Stimulated activated CD8-positive, alpha-beta memory T cell treated with anti-CD3 and anti-CD28 coated beads, Interleukin-4, amount 100 ng/mL, for 1 hour (primary cell): ENCODE measurements around the gene SCTR.

Source experiments
- DNase-seq, 2 donors: peaks; one replicate each; pipeline ENCODE4 v3.0.0-alpha.2; 2020; ENCODE audit warnings: low read depth in 2 of 2, low spot score in 1 of 2

The SCTR gene

GRCh38 chr2:119431976-119432850 is 92.1 kb downstream of the SCTR start:
- DNase-seq: no peak

DNA sequence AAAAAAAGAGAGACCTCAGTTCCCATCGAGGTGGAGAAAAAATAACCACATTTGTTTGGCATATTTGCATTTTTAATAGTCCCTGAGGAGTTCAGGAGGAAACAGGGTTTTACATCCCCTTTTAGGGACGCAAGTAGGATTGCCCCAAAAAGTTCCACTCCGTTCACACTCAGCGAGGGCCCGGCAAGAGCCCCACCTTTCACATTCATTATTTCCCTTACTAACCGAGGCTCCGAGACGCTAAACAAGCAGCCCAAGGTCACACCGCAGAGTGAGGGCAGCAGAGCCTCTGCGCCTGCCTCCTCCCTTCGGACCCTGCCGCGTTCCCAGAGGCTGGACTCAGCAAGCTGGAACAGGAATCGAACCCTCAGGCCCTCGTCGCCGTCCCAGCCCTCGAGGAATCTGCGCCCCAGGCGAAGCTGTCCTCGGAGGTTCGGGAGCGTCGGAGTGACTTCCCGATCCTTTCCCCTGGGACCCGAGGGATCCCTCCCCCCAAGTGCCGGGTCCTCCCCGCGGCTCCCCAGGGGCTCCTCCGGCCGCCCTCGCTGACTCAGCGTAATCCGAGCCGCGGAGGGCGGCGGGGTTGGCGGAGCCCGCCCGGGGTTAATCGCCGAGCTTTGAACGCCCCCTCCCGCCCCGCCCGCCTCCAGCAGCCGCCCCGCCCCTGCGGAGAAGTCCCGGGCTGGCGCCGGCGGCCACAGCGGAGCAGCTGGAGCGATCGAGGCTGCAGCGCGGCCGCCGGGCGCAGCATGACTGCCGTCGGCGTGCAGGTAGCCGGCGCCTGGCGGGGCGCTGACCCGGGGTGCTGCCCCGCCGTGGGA is 92.9 kb downstream of the SCTR start, which contains the start of gene TMEM37:
Gene TMEM37 (plus strand): TSS at position 700 of the 821 bp plus-strand sequence. CDS start 50 bp downstream, at position 750.
- DNase-seq: no peak

DNA sequence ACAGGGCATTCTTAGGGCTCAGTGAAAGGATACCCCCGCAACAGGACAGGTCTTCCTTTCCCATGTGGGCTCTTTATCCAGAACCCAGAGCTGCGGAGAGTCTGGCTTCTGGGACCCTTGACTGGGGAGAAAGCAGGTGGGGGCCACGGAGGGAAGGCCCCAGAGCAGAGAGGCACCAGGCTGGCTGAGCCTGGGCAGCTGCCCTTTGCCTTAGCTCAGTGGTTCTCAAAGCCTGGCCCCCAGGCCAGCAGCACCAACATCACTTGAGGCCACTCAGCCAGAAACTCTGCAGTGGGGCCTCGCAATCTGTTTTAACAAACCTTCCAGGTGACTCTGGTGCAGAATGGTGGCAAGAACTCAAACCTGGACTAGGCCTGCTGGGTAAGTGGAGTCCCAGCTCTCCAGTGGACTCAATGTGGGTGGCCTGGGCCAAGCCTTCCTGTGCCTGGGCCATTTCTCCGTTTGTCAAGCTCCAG is 94.2 kb downstream of the SCTR start:
- no peak for DNase-seq

DNA sequence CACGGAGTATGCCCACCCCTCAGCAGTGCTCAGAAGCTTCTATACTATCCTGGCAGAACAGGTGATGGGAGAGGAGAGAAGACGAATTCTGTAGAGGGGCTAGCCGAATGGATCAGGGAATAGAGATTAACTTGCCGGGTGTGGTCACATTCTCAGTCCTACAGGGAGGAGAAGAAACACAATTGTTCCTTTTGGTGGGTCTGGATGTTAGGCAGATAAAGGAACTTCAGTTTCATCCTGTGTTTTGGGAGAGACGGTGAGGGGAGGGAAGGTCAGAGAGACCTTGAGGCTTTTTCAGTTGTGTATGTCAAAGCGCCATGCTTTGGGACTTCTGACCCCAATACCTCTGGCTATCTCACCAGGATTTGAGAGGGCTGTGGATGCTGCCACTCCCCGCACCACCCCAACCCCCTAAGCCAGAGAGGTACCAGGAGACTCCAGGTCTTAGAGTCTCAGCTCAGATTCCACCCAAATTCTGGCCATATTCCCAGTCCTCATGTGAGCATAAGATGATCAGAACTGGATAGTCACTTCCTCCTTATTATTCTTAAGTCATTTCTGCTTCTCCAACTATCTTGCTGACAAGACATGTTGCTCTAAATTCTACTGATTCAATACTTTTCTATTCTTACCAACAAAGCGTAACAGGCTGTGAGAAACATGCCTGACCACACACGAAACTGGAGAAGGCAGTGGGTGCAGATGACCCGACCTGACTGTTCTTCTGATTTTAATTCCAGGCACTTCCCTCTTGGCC is 94.9 kb downstream of the SCTR start:
- DNase-seq: no peak

DNA sequence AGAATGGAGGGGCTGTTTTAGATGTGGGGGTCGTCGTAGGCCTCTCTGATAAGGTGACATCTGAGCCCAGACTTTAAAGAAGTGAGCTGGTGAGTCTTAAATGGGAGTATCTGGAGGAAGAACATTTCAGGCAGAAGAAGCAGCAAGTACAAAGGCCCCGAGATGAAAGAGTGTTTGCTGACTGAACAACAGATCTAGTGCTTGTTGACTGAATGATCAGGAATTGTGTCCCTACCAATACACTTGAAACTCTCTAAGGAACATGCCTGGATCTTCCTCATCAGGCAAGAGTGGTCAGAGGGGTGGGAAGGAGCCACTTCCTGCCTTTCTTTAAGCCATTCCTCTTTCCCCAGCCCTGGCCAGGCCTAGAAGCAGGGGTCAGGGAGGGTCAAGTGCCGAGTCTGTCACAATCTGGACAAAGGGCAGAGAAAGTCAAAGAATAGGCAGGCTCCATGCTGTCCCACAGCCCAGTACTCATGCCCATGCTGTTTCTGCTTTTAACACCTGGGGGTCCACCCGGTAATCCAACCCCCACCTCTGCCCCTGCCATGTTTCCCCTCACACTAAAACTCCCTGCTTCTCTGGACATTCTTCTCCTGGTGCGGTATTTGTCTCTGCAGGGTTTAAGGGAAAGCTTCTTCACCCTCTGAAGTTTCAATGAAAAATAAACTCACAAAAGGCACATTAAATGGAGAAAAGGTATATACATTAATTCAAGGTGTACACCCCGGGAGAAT is 95.6 kb downstream of the SCTR start:
- DNase-seq: no peak

- no peak for DNase-seq
Observed at GRCh38 chr2:119427756-119428155, 96.5 kb downstream of the SCTR start.

- DNase-seq: no peak
Observed at GRCh38 chr2:119426801-119427395, 97.4 kb downstream of the SCTR start.

DNA sequence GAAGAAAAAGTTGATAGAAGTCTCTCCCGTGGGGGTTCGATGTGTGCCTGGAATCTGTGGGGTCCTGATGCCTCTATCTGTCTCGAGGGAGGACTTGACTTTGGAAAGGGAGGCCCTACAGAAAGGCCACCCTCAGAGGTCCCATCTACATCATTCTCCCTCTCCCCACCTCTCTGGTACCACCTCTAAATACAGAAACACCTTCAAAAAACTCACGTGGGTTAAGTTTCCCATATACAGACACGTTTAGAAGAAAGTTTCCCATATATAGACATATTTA is 97.9 kb downstream of the SCTR start:
- DNase-seq: no peak

GRCh38 chr2:119425620-119426395 is 98.5 kb downstream of the SCTR start:
- DNase-seq: no peak

GRCh38 chr2:119425119-119425405 is 99.2 kb downstream of the SCTR start:
- DNase-seq: no peak

- no peak for DNase-seq
Observed at GRCh38 chr2:119424284-119425118, 99.8 kb downstream of the SCTR start.

GRCh38 chr2:119423811-119424210 is 100.5 kb downstream of the SCTR start:
- no peak for DNase-seq

DNA sequence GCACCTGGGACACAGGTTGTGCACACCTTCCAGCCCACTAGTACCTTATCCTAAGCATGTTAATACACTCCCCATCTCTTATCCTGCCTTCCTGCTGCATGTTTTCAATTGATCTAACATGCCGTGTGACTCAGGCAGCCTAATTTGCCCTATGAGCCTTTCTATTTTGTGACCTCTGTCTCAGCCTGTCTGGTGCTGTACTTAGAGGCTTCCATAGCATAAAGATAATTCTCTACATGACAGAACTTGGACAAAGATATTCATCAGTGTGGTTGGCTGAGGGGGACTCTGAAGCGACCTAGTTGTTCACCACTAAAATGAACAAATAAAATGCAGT is 101.2 kb downstream of the SCTR start:
- no peak for DNase-seq

DNA sequence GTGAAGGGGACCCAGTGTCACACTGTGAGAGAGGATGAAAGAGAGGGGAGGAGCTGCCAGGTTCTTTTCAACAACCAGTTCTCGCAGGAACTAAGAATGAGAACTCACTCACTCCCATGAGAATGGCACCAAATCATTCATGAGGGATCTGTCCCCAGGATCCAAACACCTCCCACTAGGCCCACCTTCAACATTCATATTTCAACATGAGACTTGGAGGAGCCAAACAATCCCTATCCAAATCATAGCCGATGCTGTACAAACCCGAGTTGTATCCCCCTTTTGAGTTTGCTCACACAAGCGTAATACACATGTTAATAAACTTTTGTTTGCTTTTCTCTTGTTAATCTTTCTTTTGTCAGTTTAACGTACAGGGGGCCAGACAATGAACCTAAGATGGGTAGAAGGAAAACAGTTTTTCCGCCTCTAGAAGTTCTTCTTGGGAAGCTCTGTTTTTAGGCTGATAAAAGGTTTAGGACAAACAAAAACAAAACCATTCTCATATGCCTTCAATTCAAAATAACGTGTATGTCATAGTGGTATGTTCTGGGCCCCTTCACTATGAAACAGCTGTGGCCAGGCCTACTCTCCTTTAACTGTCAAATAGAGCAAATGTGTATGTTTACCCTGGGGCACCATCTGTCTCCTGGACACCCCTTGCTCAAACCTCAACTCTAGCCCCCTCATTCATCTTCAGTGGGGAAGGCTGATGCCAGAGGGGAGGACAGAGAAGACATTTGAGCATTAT is 101.7 kb downstream of the SCTR start:
- DNase-seq: no peak

- DNase-seq: no peak
Observed at GRCh38 chr2:119421741-119422140, 102.5 kb downstream of the SCTR start.

DNA sequence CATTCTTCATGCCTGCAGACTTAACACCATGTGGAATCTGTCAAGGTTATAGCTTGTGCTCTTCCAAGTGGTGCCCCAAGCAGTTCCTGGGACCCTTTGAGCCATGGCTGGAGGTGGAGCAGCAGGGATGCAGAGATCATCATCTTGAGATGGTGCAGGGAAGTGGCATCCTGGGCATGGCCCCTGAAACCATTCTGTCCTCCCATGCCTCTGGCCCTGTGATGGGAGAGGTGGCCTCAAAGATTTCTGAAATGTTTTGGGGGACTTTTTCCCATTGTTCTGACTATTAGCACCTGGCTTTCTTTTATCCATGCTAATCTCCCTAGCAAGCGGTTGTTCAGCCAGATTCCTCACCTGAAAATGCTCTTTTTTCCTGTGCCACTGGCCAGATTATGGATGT is 103.0 kb downstream of the SCTR start:
- no peak for DNase-seq

GRCh38 chr2:119419803-119420508 is 104.3 kb downstream of the SCTR start:
- DNase-seq: no peak

- no peak for DNase-seq
Observed at GRCh38 chr2:119419065-119419464, 105.2 kb downstream of the SCTR start.
